ENCODE measurements around the gene MTUS2.

MTUS2 gene

DNA sequence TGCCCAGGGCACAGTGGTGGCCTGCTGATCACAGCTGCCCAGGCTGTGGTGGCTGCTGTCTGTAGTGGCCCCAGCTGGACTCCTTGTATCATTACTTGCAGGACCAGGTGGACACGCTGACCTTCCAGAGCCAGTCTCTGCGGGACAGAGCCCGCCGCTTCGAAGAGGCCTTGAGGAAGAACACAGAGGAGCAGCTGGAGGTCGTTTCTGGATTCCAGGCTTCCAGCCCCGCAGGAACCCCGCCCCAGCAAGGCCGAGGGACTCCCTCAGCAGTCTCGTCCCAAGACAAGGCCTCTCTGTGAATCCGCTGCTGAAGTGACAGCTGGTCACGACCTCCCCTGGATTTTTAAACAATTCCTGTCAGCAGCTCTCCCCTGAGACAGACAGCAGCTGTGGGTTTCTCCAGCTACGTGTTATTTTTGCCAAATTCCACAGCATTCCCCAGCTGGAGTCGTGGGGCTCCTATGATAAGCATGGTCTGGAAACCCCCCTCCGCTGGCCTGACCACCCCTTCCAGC is 677.1 kb downstream of the MTUS2 start:
- in situ Hi-C loops (cut with MboI; ENCODE audit: low sequenced_read_pairs): no loop called here

- in situ Hi-C loops (cut with MboI; ENCODE audit: low sequenced_read_pairs): no loop called here
These were observed 678.4 kb downstream of the MTUS2 start for GRCh38 chr13:29498426-29499040.

GRCh38 chr13:29499506-29500165 is 679.5 kb downstream of the MTUS2 start:
- in situ Hi-C loops (cut with MboI; ENCODE audit: low sequenced_read_pairs): no loop called here

DNA sequence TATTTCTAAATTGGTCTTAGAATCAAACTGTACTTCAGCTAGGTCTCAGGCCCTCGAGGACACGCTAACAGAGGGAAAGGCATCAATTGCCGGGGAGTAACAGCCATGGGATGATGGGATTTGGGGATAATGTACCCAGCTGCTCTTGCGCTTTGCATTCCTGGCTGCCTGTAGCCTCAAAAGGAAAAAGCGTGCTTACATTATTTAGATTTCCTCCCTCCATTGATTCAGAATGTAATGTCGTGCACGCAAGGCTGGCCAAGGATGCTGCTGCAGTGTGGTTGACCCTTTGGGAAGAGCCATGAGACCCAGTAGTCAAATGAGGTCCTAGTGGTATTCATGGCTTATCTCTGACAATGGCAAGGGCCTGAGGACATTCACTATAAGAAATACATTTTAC is 680.2 kb downstream of the MTUS2 start:
- in situ Hi-C loops (cut with MboI; ENCODE audit: low sequenced_read_pairs): no loop called here

- in situ Hi-C loops (cut with MboI; ENCODE audit: low sequenced_read_pairs): no loop called here
These were observed 681.5 kb downstream of the MTUS2 start for GRCh38 chr13:29501674-29502073.

DNA sequence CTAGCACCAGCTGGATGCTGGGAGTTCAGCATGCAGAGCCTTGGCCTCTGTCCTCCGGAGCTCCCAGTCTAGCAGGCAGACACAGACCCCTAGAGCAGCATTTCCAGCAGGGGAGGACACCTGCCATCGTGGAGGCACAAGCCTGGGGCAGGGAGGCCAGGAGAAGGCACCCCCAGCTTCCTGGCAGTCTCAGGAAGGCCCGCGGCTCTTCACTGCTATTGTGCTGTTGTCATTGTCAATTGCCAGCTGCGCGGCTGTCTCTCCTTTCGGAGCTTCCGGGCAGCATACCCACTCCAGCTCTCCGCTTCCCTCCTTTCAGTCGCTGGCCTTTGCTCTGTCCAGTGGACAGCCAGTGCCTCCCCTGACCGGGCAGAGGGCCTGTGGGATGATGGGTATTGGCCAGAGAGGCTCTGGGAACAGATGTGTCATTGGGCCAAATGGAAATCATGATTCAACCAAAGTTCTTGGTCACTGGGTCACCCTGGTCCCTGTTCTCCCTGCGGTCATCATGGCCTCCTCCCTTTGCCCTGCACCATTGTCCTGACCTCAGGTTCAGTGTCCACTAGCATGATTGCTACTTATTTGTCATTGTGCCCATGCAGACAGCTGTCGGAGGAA is 682.4 kb downstream of the MTUS2 start:
- in situ Hi-C loops (cut with MboI; ENCODE audit: low sequenced_read_pairs): no loop called here

- in situ Hi-C loops (cut with MboI; ENCODE audit: low sequenced_read_pairs): no loop called here
These were observed 683.1 kb downstream of the MTUS2 start for GRCh38 chr13:29503041-29503837.

- in situ Hi-C loops (cut with MboI; ENCODE audit: low sequenced_read_pairs): no loop called here
These were observed 684.6 kb downstream of the MTUS2 start for GRCh38 chr13:29504691-29505090.

- in situ Hi-C loops (cut with MboI; ENCODE audit: low sequenced_read_pairs): no loop called here
These were observed 685.4 kb downstream of the MTUS2 start for GRCh38 chr13:29505511-29505910.

- in situ Hi-C loops (cut with MboI; ENCODE audit: low sequenced_read_pairs): no loop called here
These were observed 685.8 kb downstream of the MTUS2 start for GRCh38 chr13:29505950-29506349.

DNA sequence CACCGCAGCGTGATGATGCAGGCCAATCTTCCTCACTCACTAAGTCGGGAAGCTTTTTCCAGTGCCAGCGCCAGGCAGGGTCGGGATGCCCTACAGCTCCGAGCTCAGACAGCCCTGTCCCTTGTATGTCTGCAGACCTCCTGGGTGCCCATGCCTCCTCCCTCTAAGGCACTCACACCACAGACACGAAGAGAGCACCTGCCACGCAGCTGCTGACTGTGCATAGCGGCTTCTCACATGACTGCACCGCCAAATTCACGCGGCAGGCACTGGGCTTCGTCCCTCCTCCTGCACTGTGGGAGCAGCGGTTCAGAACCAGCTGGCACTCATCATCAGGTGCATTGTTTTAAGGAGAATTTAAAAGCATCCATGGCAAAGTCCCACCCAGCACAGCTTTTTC is 687.2 kb downstream of the MTUS2 start:
- in situ Hi-C loops (cut with MboI; ENCODE audit: low sequenced_read_pairs): no loop called here

GRCh38 chr13:29508130-29508875 is 688.2 kb downstream of the MTUS2 start:
- in situ Hi-C loops (cut with MboI; ENCODE audit: low sequenced_read_pairs): no loop called here

DNA sequence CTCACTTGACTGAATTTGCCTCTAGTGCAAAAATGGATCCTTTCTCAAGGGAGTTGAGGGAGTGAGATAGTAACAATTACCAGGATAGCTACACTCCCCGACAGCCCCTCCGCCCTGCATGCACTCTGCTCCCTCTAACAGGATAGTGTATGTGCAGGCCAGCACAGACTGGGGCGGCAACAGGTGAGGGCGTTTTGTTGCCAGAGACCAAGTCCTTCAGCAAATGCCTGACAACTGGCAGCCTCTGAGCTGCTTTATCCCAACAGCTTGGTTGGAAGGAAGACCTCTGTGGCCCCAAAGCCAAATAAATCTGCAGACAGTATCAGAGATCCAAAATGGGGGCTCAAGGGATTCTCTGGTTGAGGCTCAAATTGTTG is 688.7 kb downstream of the MTUS2 start:
- in situ Hi-C loops (cut with MboI; ENCODE audit: low sequenced_read_pairs): no loop called here

GRCh38 chr13:29509999-29510589 is 690.0 kb downstream of the MTUS2 start:
- in situ Hi-C loops (cut with MboI; ENCODE audit: low sequenced_read_pairs): no loop called here

- in situ Hi-C loops (cut with MboI; ENCODE audit: low sequenced_read_pairs): no loop called here
These were observed 690.5 kb downstream of the MTUS2 start for GRCh38 chr13:29510651-29511084.

GRCh38 chr13:29511106-29511796 is 691.1 kb downstream of the MTUS2 start:
- in situ Hi-C loops (cut with MboI; ENCODE audit: low sequenced_read_pairs): no loop called here

DNA sequence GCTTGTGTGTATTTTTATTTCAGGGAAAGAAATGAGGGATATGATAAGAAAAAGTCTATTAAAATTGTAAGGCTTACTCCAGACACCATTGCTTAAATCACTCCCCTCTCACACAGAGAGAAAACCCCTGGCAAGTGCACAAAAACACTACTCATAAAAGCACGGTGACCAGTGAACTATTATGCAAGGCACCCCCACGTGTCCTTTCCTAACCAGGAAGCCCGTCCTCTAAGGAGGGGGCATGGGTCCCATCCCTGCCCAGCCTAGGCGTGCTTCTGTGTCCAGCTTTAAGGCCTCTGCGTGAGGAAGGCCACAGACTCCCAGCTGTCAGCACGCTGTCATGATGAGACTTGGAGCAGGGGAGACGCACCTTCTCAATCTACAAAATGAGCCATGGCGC is 691.8 kb downstream of the MTUS2 start:
- in situ Hi-C loops (cut with MboI; ENCODE audit: low sequenced_read_pairs): no loop called here

DNA sequence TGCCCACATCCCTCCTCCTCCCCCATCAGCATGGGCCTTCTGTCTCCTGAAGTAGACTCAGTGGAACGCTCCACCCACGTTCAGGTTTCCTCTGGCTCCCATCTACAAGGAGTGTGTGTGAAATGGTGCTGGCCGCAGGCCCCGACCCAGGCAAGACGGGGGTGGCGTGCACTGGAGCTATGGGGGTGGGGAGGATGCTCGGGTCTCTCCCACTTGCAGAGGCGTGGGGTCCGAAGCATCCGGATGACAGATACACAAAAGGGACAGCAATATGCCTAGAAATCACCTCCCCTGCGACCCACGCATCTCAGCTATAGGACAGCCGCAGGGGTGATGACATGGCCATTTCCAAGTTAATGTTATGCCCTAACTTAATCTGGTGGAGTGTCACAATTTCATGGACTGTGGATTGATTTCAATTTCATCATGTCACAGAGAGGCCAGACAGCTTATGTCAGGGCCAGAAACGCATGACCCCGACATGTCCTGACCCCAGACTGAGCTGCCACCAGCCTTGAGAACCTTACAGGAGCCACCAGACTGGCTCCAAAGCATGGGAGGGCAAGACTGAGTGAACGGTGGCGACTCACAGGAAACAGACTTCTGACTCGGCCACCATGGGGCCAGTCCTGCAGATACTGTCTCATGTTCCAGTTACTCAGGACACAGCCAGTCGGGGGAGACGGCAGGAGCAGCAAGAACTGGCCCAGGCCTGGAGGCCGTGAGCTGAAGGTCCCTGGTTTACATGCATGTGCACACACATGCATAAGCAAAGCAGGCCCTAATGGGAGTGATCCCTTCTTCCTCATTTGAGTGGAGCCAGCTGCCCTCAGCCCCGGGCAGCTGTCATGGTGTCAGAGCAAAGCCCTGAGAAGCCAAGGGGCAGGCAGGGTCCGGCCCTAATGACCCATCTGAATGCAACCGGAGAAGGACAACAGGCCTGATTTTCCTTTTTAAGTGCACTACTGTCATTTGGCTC is 693.2 kb downstream of the MTUS2 start:
- in situ Hi-C loops (cut with MboI; ENCODE audit: low sequenced_read_pairs): no loop called here
